Measurements from ENCODE around the gene SEC63.
"Not testable (repeated sequence)": the region's sequence is repeated elsewhere in the genome, so short reads cannot be mapped to it uniquely, and the experiment has no call there.

The SEC63 gene

GRCh38 chr6:107972413-107973096, 14.5 kb upstream of the SEC63 start:
- DNase-seq (ENCODE audit: low read depth, low spot score), result no peak

- DNase-seq (ENCODE audit: low read depth, low spot score), result no peak
These were observed 13.2 kb upstream of the SEC63 start for GRCh38 chr6:107971181-107971580.

- DNase-seq (ENCODE audit: low read depth, low spot score), result no peak
These were observed 12.2 kb upstream of the SEC63 start for GRCh38 chr6:107970255-107970654.

- no peak for DNase-seq (ENCODE audit: low read depth, low spot score)
These were observed 10.1 kb upstream of the SEC63 start for GRCh38 chr6:107968081-107968480.

- DNase-seq (ENCODE audit: low read depth, low spot score), result no peak
These were observed 7.7 kb upstream of the SEC63 start for GRCh38 chr6:107965746-107966145.

- no peak for DNase-seq (ENCODE audit: low read depth, low spot score)
These were observed 4.7 kb upstream of the SEC63 start for GRCh38 chr6:107962723-107963122.

GRCh38 chr6:107959392-107959791, 1.4 kb upstream of the SEC63 start:
- no peak for DNase-seq (ENCODE audit: low read depth, low spot score)

GRCh38 chr6:107958689-107959362, 818 bp upstream of the SEC63 start:
- not testable (repeated sequence) for DNase-seq (ENCODE audit: low read depth, low spot score)

GRCh38 chr6:107957308-107957908, 600 bp downstream of the SEC63 start:
- no peak for DNase-seq (ENCODE audit: low read depth, low spot score)

- no peak for DNase-seq (ENCODE audit: low read depth, low spot score)
These were observed 1.3 kb downstream of the SEC63 start for GRCh38 chr6:107956586-107957307.

GRCh38 chr6:107956181-107956580, 1.8 kb downstream of the SEC63 start:
- no peak for DNase-seq (ENCODE audit: low read depth, low spot score)

GRCh38 chr6:107953858-107954414, 4.1 kb downstream of the SEC63 start:
- not testable (repeated sequence) for DNase-seq (ENCODE audit: low read depth, low spot score)

- no peak for DNase-seq (ENCODE audit: low read depth, low spot score)
These were observed 14.2 kb downstream of the SEC63 start for GRCh38 chr6:107943626-107944439.

- DNase-seq (ENCODE audit: low read depth, low spot score), result no peak
These were observed 15.9 kb downstream of the SEC63 start for GRCh38 chr6:107942142-107942541.

GRCh38 chr6:107941627-107942026, 16.4 kb downstream of the SEC63 start:
- DNase-seq (ENCODE audit: low read depth, low spot score), result no peak

- no peak for DNase-seq (ENCODE audit: low read depth, low spot score)
These were observed 16.8 kb downstream of the SEC63 start for GRCh38 chr6:107941199-107941598.

- not testable (repeated sequence) for DNase-seq (ENCODE audit: low read depth, low spot score)
These were observed 21.1 kb downstream of the SEC63 start for GRCh38 chr6:107936910-107937292.

GRCh38 chr6:107936162-107936909, 21.7 kb downstream of the SEC63 start:
- DNase-seq (ENCODE audit: low read depth, low spot score), result no peak

- DNase-seq (ENCODE audit: low read depth, low spot score), result not testable (repeated sequence)
These were observed 23.8 kb downstream of the SEC63 start for GRCh38 chr6:107934229-107934628.

- no peak for DNase-seq (ENCODE audit: low read depth, low spot score)
These were observed 25.4 kb downstream of the SEC63 start for GRCh38 chr6:107932580-107932979.
